SK-N-SH (cell line): ENCODE data around the gene EPHA10. TPM values are rescaled to one million over a fixed set of nuclear protein-coding genes. Genes with fewer than 3 reads are reported as not detected.

Experiments
- CTCF ChIA-PET: fragments of 300-600, 350-600 bp; formaldehyde crosslinking; extraction: SDS; loops from one replicate; lab custom pipeline; 2021; lab: Yijun Ruan, JAX
- POLR2A ChIA-PET: fragments of 350-600 bp; sonication (Branson Sonifier 250); formaldehyde crosslinking; extraction: SDS; loops from one replicate; lab custom pipeline; 2020; ENCODE audit warnings: antibody characterized with exemption, inconsistent platforms; lab: Yijun Ruan, JAX
- DNase-seq: peaks from one replicate; pipeline ENCODE4 v3.0.0; 2012
- H2AFZ ChIP-seq: fragments of 200-600 bp; sonication (generic); 2 replicates; pipeline ENCODE4 v1.8.1; 2016; ENCODE audit warnings: antibody characterized with exemption, mild to moderate bottlenecking, low read depth
- H3F3A ChIP-seq: fragments of 200-600 bp; sonication (generic); replicated peaks from 2 replicates; pipeline ENCODE3; 2016; ENCODE audit warnings: antibody characterized with exemption, mild to moderate bottlenecking; ENCODE audit not compliant: insufficient read depth
- H3K27ac ChIP-seq, 2 experiments: fragments of 200-500 bp in 1 of 2; fragments of 200-600 bp in 1 of 2; sonication (Bioruptor generic) in 1 of 2; sonication (generic), shearing (Covaris generic) in 1 of 2; 2 replicates each; pipeline versions ENCODE4 v1.5.1 to v1.6.1; 2014 to 2016; ENCODE audit warnings: low read depth in 2 of 2, inconsistent platforms in 1 of 2, low read length in 1 of 2, mild to moderate bottlenecking in 1 of 2, mixed read lengths in 1 of 2
- H3K27me3 ChIP-seq: fragments of 200-600 bp; sonication (generic), shearing (Covaris generic); 2 replicates; pipeline ENCODE4 v1.6.1; 2016; ENCODE audit warnings: mixed run types; ENCODE audit not compliant: insufficient read depth
- H3K36me3 ChIP-seq, 2 experiments: fragments of 200-500 bp in 1 of 2; fragments of 200-600 bp in 1 of 2; sonication (Bioruptor generic) in 1 of 2; sonication (generic) in 1 of 2; replicated peaks in 1 of 2; 2 replicates each; pipeline versions ENCODE3 to v1.5.1; 2014 to 2016; ENCODE audit warnings: low read length in 1 of 2, mild to moderate bottlenecking in 1 of 2; ENCODE audit not compliant: insufficient read depth in 2 of 2, control insufficient read depth in 1 of 2
- H3K4me1 ChIP-seq, 2 experiments: fragments of 200-500 bp in 1 of 2; fragments of 200-600 bp in 1 of 2; sonication (Bioruptor generic) in 1 of 2; sonication (generic), shearing (Covaris generic) in 1 of 2; 2 replicates each; pipeline versions ENCODE4 v1.5.1 to v1.6.1; 2014 to 2016; ENCODE audit warnings: low read depth in 1 of 2, low read length in 1 of 2, mixed run types in 1 of 2; ENCODE audit not compliant: insufficient read depth in 2 of 2, control insufficient read depth in 1 of 2
- H3K4me2 ChIP-seq: fragments of 200-600 bp; sonication (generic), shearing (Covaris generic); 2 replicates; pipeline ENCODE4 v1.6.1; 2017; ENCODE audit warnings: mixed run types
- H3K4me3 ChIP-seq, 2 experiments: fragments of 200-500 bp in 1 of 2; fragments of 200-600 bp in 1 of 2; sonication (Bioruptor generic) in 1 of 2; sonication (generic), shearing (Covaris generic) in 1 of 2; 2 replicates each; pipeline versions ENCODE4 v1.5.1 to v1.8.1; 2014 to 2016; ENCODE audit warnings: low read depth in 2 of 2, inconsistent platforms in 1 of 2, low read length in 1 of 2, mild to moderate bottlenecking in 1 of 2, mixed read lengths in 1 of 2, moderate library complexity in 1 of 2
- H3K79me2 ChIP-seq: fragments of 200-600 bp; sonication (generic); 2 replicates; pipeline ENCODE4 v1.8.1; 2017; ENCODE audit warnings: mild to moderate bottlenecking; ENCODE audit not compliant: insufficient read depth
- H3K9ac ChIP-seq: fragments of 200-600 bp; sonication (generic); 2 replicates; pipeline ENCODE4 v1.6.1; 2017; ENCODE audit warnings: mixed run types
- H3K9me2 ChIP-seq: fragments of 200-600 bp; sonication (generic); 2 replicates; pipeline ENCODE4 v1.6.1; 2017; ENCODE audit warnings: mixed run types
- H3K9me3 ChIP-seq: fragments of 200-600 bp; sonication (generic); 2 replicates; pipeline ENCODE4 v1.6.1; 2017; ENCODE audit warnings: mixed run types, mild to moderate bottlenecking, moderate library complexity
- H4K20me1 ChIP-seq: fragments of 200-600 bp; sonication (generic); 2 replicates; pipeline ENCODE4 v1.6.1; 2017; ENCODE audit warnings: mild to moderate bottlenecking, mixed run types; ENCODE audit not compliant: insufficient read depth
- ELF1 ChIP-seq: IDR thresholded peaks from 2 replicates; pipeline ENCODE4 v1.4.0; 2012
- EP300 ChIP-seq, 2 experiments: IDR thresholded peaks; 2 replicates each; pipeline versions ENCODE4 v1.4.0 to v1.6.1; 2012; ENCODE audit warnings: borderline replicate concordance in 1 of 2, low read depth in 1 of 2, low read length in 1 of 2
- GATA2 ChIP-seq: sonication (generic); formaldehyde crosslinking; IDR thresholded peaks from 2 replicates; pipeline ENCODE4 v1.5.0; 2020; ENCODE audit warnings: mild to moderate bottlenecking, missing genetic modification reagents
- MAX ChIP-seq: IDR thresholded peaks from 2 replicates; pipeline ENCODE4 v1.4.0; 2012; ENCODE audit warnings: low read depth
- NFIC ChIP-seq: IDR thresholded peaks from 2 replicates; pipeline ENCODE4 v1.4.0; 2012; ENCODE audit warnings: borderline replicate concordance
- NRF1 ChIP-seq: IDR thresholded peaks from 2 replicates; pipeline ENCODE4 v1.6.1; 2012; ENCODE audit warnings: low read depth, mild to moderate bottlenecking, low read length
- RAD21 ChIP-seq: IDR thresholded peaks from 2 replicates; pipeline ENCODE4 v1.6.1; 2012; ENCODE audit warnings: mild to moderate bottlenecking, low read length
- RFX5 ChIP-seq: IDR thresholded peaks from 2 replicates; pipeline ENCODE4 v1.6.1; 2012; ENCODE audit warnings: mild to moderate bottlenecking, improper control_type of control experiment, low read length
- RXRA ChIP-seq: IDR thresholded peaks from 2 replicates; pipeline ENCODE4 v1.4.0; 2012; ENCODE audit warnings: low read depth, mild to moderate bottlenecking, borderline replicate concordance
- SIN3A ChIP-seq: IDR thresholded peaks from 2 replicates; pipeline ENCODE4 v1.6.1; 2012; ENCODE audit warnings: low read depth, mild to moderate bottlenecking, low read length, moderate library complexity, borderline replicate concordance
- TAF1 ChIP-seq: IDR thresholded peaks from 2 replicates; pipeline ENCODE4 v1.6.1; 2012; ENCODE audit warnings: low read depth, mild to moderate bottlenecking, low read length, moderate library complexity, borderline replicate concordance
- USF1 ChIP-seq: IDR thresholded peaks from 2 replicates; pipeline ENCODE4 v1.4.0; 2012; ENCODE audit warnings: low read depth, borderline replicate concordance
- WGBS: methylation state at CpG from one replicate; pipeline ENCODE4 v1.1.6; 2017; ENCODE audit warnings: low lambda C conversion rate; 5-methylcytosine and 5-hydroxymethylcytosine counted together
- polyA plus RNA-seq, 3 experiments: library from polyadenylated mRNA; depleted of rRNA; stranded (reverse); fragments of >200 nt; gene quantifications; 2 replicates each; pipeline ENCODE4 v1.2.3, GENCODE V29; 2012
- TF ChIP-seq, protein P1 (sequence below): IDR thresholded peaks from 2 replicates; pipeline ENCODE4; 2012
- TF ChIP-seq, protein P2 (sequence below): IDR thresholded peaks from 2 replicates; pipeline ENCODE4 v1.6.1; 2012; ENCODE audit warnings: mild to moderate bottlenecking, low read depth, low read length, moderate library complexity

The EPHA10 gene
- polyA plus RNA-seq, 1 of the 3 experiments (the other 2 are of a cell fraction), result 0.05 TPM

DNA sequence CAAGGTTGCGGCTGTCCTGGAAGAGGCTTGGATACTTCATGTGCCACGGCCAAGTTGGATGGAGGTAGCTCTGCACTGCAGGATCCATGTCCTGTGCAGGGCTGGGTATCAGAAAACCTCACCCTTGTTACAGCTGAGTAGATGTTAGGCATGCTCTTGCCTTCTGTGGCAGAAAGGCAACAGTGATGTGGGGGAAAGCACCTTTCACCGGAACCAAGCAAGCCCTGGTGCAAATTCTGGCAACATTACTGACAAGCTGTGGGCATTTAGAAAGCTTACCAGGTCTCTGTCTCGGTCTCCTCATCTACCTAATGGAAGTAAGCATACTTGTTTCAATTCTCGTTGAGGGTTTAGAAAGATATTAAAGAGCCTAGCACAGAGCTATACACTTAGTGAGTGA, 87.1 kb downstream of the EPHA10 start:
- no peak for DNase-seq
- Histone ChIP-seq H3K79me2 (no peaks in the 10 kb centered on the region), H3K4me2 (no peak overlapping the region), H3K4me3 (no peak overlapping the region), H3K4me1 (0 out of 4 replicates have a peak, but pooled peaks cover 0 to 2% of the 10 kb centered on the region in 2 experiments), H3F3A (no peaks in the 10 kb centered on the region), H3K27ac (no peak overlapping the region), H4K20me1 (no peaks in the 10 kb centered on the region), H3K9ac (no peak overlapping the region)
- WGBS, result 66% methylated on average over 4 of the region's 5 CpGs
- POLR2A ChIA-PET, result interaction anchor here (1.2 kb wide), 1 partner anchor 11 kb away, joined by 3 read pairs; no protein-coding TSS in a partner anchor
- TF ChIP-seq NRF1, result no peak
- TF ChIP-seq EP300 (IDR thresholded peaks at IDR 0.05; ENCODE audit: borderline replicate concordance in 1 of 2, low read depth in 1 of 2, low read length in 1 of 2), result no peak
- TF ChIP-seq TAF1, result no peak
- TF ChIP-seq GATA2 (CRISPR knock-in tag), result no peak
- TF ChIP-seq SIN3A, result no peak
- no peak for TF ChIP-seq ELF1
- TF ChIP-seq, protein P1, sequence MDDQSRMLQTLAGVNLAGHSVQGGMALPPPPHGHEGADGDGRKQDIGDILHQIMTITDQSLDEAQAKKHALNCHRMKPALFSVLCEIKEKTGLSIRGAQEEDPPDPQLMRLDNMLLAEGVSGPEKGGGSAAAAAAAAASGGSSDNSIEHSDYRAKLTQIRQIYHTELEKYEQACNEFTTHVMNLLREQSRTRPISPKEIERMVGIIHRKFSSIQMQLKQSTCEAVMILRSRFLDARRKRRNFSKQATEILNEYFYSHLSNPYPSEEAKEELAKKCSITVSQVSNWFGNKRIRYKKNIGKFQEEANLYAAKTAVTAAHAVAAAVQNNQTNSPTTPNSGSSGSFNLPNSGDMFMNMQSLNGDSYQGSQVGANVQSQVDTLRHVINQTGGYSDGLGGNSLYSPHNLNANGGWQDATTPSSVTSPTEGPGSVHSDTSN, result no peak
- TF ChIP-seq RFX5, result no peak
- no peak for TF ChIP-seq USF1
- TF ChIP-seq NFIC, result no peak
- no peak for TF ChIP-seq RXRA
- TF ChIP-seq, protein P2, sequence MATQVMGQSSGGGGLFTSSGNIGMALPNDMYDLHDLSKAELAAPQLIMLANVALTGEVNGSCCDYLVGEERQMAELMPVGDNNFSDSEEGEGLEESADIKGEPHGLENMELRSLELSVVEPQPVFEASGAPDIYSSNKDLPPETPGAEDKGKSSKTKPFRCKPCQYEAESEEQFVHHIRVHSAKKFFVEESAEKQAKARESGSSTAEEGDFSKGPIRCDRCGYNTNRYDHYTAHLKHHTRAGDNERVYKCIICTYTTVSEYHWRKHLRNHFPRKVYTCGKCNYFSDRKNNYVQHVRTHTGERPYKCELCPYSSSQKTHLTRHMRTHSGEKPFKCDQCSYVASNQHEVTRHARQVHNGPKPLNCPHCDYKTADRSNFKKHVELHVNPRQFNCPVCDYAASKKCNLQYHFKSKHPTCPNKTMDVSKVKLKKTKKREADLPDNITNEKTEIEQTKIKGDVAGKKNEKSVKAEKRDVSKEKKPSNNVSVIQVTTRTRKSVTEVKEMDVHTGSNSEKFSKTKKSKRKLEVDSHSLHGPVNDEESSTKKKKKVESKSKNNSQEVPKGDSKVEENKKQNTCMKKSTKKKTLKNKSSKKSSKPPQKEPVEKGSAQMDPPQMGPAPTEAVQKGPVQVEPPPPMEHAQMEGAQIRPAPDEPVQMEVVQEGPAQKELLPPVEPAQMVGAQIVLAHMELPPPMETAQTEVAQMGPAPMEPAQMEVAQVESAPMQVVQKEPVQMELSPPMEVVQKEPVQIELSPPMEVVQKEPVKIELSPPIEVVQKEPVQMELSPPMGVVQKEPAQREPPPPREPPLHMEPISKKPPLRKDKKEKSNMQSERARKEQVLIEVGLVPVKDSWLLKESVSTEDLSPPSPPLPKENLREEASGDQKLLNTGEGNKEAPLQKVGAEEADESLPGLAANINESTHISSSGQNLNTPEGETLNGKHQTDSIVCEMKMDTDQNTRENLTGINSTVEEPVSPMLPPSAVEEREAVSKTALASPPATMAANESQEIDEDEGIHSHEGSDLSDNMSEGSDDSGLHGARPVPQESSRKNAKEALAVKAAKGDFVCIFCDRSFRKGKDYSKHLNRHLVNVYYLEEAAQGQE, result no peak
- no peak for TF ChIP-seq MAX
- no peak for TF ChIP-seq RAD21
- TF ChIP-seq, all 33 proteins: peak for 0
- H3K27me3 ChIP-seq, result no peaks in the 10 kb centered on the region
- no peaks in the 10 kb centered on the region for H3K9me3 ChIP-seq
- CTCF ChIA-PET, result interaction anchor here (0.9 to 13.8 kb wide), 4 partner anchors 11 to 190 kb away, joined by 3 to 358 read pairs (median 3); partner anchors contain the start of gene MEAF6
- peaks cover 12 to 15% of the 10 kb centered on the region in 2 experiments for H3K36me3 ChIP-seq
- H3K9me2 ChIP-seq, result no peaks in the 10 kb centered on the region
- H2AFZ ChIP-seq, result no peak overlapping the region
